ENCODE data around the gene SRCIN1. TPM values are rescaled to one million over a fixed set of nuclear protein-coding genes. Genes with fewer than 3 reads are reported as not detected.
A peak's percentile ranks its signal among the peaks of the same experiment; 100 is the strongest.
"Not testable (repeated sequence)": the region's sequence is repeated elsewhere in the genome, so short reads cannot be mapped to it uniquely, and the experiment has no call there.

Gene SRCIN1, protein sequence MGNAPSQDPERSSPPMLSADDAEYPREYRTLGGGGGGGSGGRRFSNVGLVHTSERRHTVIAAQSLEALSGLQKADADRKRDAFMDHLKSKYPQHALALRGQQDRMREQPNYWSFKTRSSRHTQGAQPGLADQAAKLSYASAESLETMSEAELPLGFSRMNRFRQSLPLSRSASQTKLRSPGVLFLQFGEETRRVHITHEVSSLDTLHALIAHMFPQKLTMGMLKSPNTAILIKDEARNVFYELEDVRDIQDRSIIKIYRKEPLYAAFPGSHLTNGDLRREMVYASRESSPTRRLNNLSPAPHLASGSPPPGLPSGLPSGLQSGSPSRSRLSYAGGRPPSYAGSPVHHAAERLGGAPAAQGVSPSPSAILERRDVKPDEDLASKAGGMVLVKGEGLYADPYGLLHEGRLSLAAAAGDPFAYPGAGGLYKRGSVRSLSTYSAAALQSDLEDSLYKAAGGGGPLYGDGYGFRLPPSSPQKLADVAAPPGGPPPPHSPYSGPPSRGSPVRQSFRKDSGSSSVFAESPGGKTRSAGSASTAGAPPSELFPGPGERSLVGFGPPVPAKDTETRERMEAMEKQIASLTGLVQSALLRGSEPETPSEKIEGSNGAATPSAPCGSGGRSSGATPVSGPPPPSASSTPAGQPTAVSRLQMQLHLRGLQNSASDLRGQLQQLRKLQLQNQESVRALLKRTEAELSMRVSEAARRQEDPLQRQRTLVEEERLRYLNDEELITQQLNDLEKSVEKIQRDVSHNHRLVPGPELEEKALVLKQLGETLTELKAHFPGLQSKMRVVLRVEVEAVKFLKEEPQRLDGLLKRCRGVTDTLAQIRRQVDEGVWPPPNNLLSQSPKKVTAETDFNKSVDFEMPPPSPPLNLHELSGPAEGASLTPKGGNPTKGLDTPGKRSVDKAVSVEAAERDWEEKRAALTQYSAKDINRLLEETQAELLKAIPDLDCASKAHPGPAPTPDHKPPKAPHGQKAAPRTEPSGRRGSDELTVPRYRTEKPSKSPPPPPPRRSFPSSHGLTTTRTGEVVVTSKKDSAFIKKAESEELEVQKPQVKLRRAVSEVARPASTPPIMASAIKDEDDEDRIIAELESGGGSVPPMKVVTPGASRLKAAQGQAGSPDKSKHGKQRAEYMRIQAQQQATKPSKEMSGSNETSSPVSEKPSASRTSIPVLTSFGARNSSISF
- 11.5 TPM for polyA plus RNA-seq (2013, experiment 1 of 4)
- 11.6 TPM for polyA plus RNA-seq (2013, experiment 2 of 4)
- polyA plus RNA-seq (2013, experiment 3 of 4): 9.0 TPM
- polyA plus RNA-seq (2013, experiment 4 of 4): 10.6 TPM

DNA sequence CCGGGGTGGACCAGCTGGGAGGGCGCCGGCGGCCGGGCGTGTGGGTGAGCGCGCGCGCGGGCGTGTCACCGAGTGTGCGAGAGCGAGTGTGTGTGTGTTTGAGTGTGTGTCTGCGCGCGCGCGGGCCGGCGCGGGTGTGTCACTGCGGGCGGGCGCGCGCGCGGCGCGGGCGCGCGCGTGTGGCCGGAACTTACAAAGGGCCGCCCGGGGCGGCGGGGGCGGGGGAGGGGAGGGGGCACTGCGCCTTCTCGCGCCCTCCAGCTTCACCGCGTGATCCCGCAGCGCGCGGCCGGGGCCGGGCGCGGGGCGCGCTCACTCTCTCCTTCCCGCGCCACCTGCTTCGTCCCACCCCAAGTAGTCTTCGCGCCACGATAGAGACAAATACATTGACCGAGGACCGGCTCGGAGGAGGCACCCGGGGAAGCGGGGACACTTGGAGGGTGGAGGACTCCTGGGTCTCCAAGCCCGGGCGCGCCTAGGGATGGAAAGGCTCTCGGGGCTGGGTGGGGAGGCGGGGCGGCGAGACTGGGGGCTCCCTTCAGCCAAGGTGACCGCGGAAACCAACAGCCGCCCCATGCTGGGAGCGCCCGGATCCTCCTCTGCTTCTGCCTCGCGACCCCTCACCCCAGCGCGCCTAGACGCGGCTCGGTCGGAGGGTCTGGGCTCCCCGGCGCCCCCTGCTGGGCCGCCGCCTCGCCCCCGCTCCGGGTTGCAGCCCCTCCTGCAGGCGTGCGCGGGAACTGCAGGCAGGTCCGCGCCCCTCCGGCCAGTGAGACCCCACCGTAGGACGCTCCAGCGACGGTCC is at the start of gene SRCIN1:
SRCIN1 (minus strand) TSS at position 112 of the 805 bp plus-strand sequence. CDS start 247 bp downstream, outside the sequence.
- H3K36me3 ChIP-seq (ENCODE audit: control insufficient read depth, insufficient read depth, low read length): no peaks in the 10 kb centered on the region
- peak within 1 kb of the TSS; percentile 61 for H3K4me3 ChIP-seq (ENCODE audit: insufficient read depth, low read depth, low read length)
- peaks cover 62% of the 10 kb centered on the region for H3K4me1 ChIP-seq (ENCODE audit: control insufficient read depth, insufficient read depth, low read length)
- no peak within 1 kb of the TSS for H3K27ac ChIP-seq (ENCODE audit: insufficient read depth, low read depth, low read length, poor library complexity, severe bottlenecking)
- 1% methylated on average over 105 of the region's 105 CpGs for WGBS, 2 experiments
- no peaks in the 10 kb centered on the region for H3K9me3 ChIP-seq (ENCODE audit: control insufficient read depth, low read length)
- H3K27me3 ChIP-seq (ENCODE audit: control insufficient read depth, insufficient read depth, low read length, poor library complexity, severe bottlenecking): peaks cover 5% of the 10 kb centered on the region

DNA sequence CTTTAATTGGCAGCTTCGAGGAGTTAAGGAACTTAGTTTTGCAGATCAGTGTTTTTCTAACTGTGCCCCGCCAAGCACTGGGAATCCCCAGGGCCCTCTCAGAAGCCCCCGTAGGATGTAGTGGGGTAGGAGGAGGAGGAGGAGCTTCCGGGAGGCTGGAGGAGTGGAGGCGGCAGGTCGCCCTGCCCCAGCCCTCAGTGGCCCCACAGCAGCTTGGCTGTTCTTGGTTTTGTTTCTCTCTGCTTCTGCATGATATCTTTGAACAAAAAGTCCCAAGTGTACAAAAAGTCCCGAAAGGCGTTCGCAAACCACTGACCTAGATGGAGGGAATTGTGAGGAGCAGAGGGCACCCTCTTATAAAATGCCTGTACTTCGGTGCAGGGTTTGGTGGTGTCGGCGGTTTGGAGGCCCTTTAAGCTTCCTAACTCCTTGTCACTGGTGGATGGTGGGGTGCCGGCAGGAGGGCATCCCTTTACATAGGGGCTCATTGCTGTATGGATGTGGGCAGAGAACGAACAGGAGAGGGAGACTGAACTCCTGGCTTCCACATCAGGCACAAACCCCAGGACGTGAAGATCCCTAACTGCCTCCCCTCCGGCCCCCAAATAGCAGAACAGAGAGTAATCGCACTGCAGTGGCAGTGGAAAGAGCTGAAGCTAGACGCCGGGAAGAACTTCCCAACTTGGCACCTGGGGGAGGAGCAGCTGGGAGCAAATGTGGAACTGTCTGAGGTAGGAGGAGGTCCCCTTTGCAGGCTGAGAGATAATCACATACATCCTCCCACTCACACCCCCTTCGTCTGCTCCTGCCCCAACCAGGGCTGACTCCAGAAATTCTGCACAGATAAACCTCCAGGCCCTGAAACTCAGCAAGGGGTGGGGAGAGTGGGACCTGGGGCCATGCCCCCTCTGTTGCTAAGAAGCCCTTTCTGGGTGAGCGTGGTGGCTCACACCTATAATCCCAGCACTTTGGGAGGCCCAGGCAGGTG is 49.0 kb upstream of the SRCIN1 start:
- Histone ChIP-seq H3K4me1 (ENCODE audit: control insufficient read depth, insufficient read depth, low read length) (peaks cover 27% of the 10 kb centered on the region), H3K4me3 (ENCODE audit: insufficient read depth, low read depth, low read length) (no peak overlapping the region), H3K9me3 (ENCODE audit: control insufficient read depth, low read length) (no peaks in the 10 kb centered on the region), H3K36me3 (ENCODE audit: control insufficient read depth, insufficient read depth, low read length) (no peaks in the 10 kb centered on the region), H3K27ac (ENCODE audit: insufficient read depth, low read depth, low read length, poor library complexity, severe bottlenecking) (no peak overlapping the region), H3K27me3 (ENCODE audit: control insufficient read depth, insufficient read depth, low read length, poor library complexity, severe bottlenecking) (no peaks in the 10 kb centered on the region)
- WGBS, 2 experiments: 65 to 68% methylated on average over 21 of the region's 21 CpGs

DNA sequence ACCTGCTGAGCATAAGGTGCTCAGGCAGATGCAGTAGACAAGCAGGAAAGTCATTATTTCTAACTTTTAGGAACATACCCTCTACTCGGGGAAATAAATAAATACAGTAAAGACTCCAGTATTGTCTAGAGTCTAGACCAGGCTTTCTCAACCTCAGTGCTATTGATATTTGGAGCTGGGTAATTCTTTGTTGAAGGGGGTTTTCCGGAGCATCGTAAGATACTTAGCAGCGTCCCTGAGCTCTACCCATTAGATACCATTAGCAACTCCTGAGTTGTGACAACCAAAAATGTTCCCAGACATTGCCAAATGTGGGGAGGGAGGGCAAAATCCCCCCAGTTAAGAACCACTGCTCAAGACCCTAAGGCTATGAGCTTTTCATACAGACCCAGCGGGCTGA is 47.9 kb upstream of the SRCIN1 start:
- no peak overlapping the region for H3K27ac ChIP-seq (ENCODE audit: insufficient read depth, low read depth, low read length, poor library complexity, severe bottlenecking)
- no peak overlapping the region for H3K4me3 ChIP-seq (ENCODE audit: insufficient read depth, low read depth, low read length)
- H3K36me3 ChIP-seq (ENCODE audit: control insufficient read depth, insufficient read depth, low read length): no peaks in the 10 kb centered on the region
- H3K4me1 ChIP-seq (ENCODE audit: control insufficient read depth, insufficient read depth, low read length): peaks cover 27% of the 10 kb centered on the region
- no peaks in the 10 kb centered on the region for H3K9me3 ChIP-seq (ENCODE audit: control insufficient read depth, low read length)
- 96 to 98% methylated on average over 5 of the region's 5 CpGs for WGBS, 2 experiments
- no peaks in the 10 kb centered on the region for H3K27me3 ChIP-seq (ENCODE audit: control insufficient read depth, insufficient read depth, low read length, poor library complexity, severe bottlenecking)

DNA sequence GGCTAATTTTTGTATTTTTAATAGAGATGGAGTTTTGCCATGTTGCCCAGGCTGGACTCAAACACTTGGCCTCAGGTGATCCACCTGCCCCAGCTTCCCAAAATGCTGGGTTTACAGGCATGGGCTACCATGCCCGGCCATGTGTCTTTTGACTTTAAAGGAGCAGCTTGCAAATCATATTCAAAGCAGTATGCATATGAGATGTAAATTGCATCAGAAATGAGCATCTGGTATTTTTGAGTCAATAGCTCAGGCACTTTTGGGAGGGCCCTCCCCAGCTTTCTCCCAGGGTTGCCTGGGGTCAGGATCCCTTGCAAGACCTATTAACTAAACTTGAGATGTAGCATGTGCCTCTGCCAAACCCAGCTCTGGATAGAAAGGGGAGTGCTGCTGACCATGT is 47.5 kb upstream of the SRCIN1 start:
- no peaks in the 10 kb centered on the region for H3K27me3 ChIP-seq (ENCODE audit: control insufficient read depth, insufficient read depth, low read length, poor library complexity, severe bottlenecking)
- 95 to 96% methylated on average over 1 of the region's 1 CpG for WGBS, 2 experiments

DNA sequence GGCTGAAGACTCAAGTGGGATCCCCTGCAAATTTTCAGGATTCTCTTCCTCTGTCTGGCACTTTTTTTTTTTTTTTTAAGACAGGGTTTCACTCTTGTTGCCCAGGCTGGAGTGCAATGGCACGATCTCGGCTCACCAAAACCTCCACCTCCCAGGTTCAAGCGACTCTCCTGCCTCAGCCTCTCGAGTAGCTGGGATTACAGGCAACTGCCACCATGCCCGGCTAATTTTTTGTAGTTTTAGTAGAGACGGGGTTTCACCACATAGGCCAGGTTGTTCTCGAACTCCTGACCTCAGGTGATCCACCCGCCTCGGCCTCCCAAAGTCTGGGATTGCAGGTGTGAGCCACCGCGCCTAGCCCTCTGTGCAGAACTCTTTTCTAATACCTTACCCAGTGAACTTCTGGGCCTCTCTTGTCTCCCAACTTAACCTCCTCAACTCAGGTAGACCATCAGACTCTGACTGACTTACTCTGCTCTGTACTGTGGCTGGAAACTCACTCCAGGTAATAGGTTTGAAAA is 45.0 kb upstream of the SRCIN1 start:
- not testable (repeated sequence) for H3K27me3 ChIP-seq (ENCODE audit: control insufficient read depth, insufficient read depth, low read length, poor library complexity, severe bottlenecking); H3K9me3 ChIP-seq (ENCODE audit: control insufficient read depth, low read length); H3K27ac ChIP-seq (ENCODE audit: insufficient read depth, low read depth, low read length, poor library complexity, severe bottlenecking); H3K4me3 ChIP-seq (ENCODE audit: insufficient read depth, low read depth, low read length); H3K36me3 ChIP-seq (ENCODE audit: control insufficient read depth, insufficient read depth, low read length)
- 93 to 94% methylated on average over 11 of the region's 11 CpGs for WGBS, 2 experiments
- H3K4me1 ChIP-seq (ENCODE audit: control insufficient read depth, insufficient read depth, low read length): peaks cover 15% of the 10 kb centered on the region

More for the DNA sequence above, 47.5 kb upstream of the SRCIN1 start:
- no peaks in the 10 kb centered on the region for H3K9me3 ChIP-seq (ENCODE audit: control insufficient read depth, low read length)
- no peak overlapping the region for H3K4me3 ChIP-seq (ENCODE audit: insufficient read depth, low read depth, low read length)
- H3K36me3 ChIP-seq (ENCODE audit: control insufficient read depth, insufficient read depth, low read length): no peaks in the 10 kb centered on the region
- no peak overlapping the region for H3K27ac ChIP-seq (ENCODE audit: insufficient read depth, low read depth, low read length, poor library complexity, severe bottlenecking)
- H3K4me1 ChIP-seq (ENCODE audit: control insufficient read depth, insufficient read depth, low read length): peaks cover 27% of the 10 kb centered on the region

DNA sequence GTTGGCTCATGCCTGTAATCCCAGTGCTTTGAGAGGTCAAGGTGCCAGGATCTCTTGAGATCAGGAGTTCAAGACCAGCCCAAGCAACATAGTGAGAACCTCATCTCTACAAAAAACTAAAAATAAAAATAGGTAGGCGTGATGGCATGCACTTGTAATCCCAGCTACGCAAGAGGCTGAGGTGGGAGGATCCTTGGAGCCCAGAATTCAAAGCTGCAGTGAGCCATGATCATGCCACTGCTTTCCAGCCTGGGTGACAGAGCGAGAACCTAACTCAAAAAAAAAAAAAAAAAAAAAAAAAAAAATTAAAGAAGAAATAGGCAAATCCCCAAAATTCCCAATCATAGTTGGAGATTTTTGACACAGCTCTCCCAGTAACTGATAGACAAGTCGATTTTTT is 32.2 kb upstream of the SRCIN1 start:
- Histone ChIP-seq H3K9me3 (ENCODE audit: control insufficient read depth, low read length) (no peaks in the 10 kb centered on the region), H3K4me3 (ENCODE audit: insufficient read depth, low read depth, low read length) (no peak overlapping the region), H3K27ac (ENCODE audit: insufficient read depth, low read depth, low read length, poor library complexity, severe bottlenecking) (no peak overlapping the region), H3K36me3 (ENCODE audit: control insufficient read depth, insufficient read depth, low read length) (no peaks in the 10 kb centered on the region), H3K4me1 (ENCODE audit: control insufficient read depth, insufficient read depth, low read length) (peaks cover 3% of the 10 kb centered on the region), H3K27me3 (ENCODE audit: control insufficient read depth, insufficient read depth, low read length, poor library complexity, severe bottlenecking) (no peaks in the 10 kb centered on the region)
- 93 to 95% methylated on average over 3 of the region's 4 CpGs for WGBS, 2 experiments

DNA sequence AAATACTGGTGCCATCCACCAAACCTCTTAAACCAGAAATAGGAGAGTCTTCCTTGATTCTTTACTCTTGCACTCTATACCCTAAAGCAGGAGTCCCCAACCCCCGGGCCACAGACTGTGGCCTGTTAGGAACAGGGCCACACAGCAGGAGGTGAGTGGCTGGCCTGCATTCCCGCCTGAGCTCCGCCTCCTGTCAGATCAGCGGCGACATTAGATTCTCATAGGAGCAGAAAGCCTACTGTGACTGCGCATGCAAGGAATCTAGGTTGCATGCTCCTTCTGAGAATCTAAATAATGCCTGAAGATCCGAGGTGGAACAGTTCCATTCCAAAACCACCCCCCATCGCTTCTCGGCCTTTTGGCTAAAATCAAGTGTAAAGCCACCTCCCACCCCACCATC is 30.3 kb upstream of the SRCIN1 start:
- H3K9me3 ChIP-seq (ENCODE audit: control insufficient read depth, low read length): no peaks in the 10 kb centered on the region
- no peaks in the 10 kb centered on the region for H3K27me3 ChIP-seq (ENCODE audit: control insufficient read depth, insufficient read depth, low read length, poor library complexity, severe bottlenecking)
- no peak overlapping the region for H3K27ac ChIP-seq (ENCODE audit: insufficient read depth, low read depth, low read length, poor library complexity, severe bottlenecking)
- no peak overlapping the region for H3K4me3 ChIP-seq (ENCODE audit: insufficient read depth, low read depth, low read length)
- 25 to 36% methylated on average over 9 of the region's 9 CpGs for WGBS, 2 experiments
- H3K4me1 ChIP-seq (ENCODE audit: control insufficient read depth, insufficient read depth, low read length): peaks cover 3% of the 10 kb centered on the region
- H3K36me3 ChIP-seq (ENCODE audit: control insufficient read depth, insufficient read depth, low read length): no peaks in the 10 kb centered on the region

DNA sequence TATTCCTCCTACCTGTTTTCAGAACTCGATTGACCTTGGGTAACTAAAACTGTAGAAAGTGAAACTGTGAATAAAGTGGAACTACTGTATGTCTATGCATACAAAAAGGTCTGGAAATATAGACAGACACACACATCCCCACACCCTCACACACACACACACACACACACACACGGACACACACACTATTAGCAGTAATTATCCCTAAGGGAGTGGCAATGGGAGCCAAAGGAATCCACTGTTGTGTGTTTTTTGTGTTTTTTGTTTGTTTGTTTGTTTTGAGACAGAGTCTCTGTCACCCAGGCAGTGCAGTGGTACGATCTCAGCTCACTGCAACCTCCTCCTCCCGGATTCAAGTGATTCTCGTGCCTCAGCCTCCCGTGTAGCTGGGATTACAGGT is 26.6 kb upstream of the SRCIN1 start:
- Histone ChIP-seq H3K4me1 (ENCODE audit: control insufficient read depth, insufficient read depth, low read length) (peaks cover 3% of the 10 kb centered on the region), H3K27ac (ENCODE audit: insufficient read depth, low read depth, low read length, poor library complexity, severe bottlenecking) (no peak overlapping the region), H3K27me3 (ENCODE audit: control insufficient read depth, insufficient read depth, low read length, poor library complexity, severe bottlenecking) (no peaks in the 10 kb centered on the region), H3K36me3 (ENCODE audit: control insufficient read depth, insufficient read depth, low read length) (no peaks in the 10 kb centered on the region), H3K9me3 (ENCODE audit: control insufficient read depth, low read length) (no peaks in the 10 kb centered on the region), H3K4me3 (ENCODE audit: insufficient read depth, low read depth, low read length) (no peak overlapping the region)
- 82 to 92% methylated on average over 4 to 5 of the region's 6 CpGs for WGBS, 2 experiments
